ENCODE results near the gene CPSF2. TPM values are rescaled to one million over a fixed set of nuclear protein-coding genes. Genes with fewer than 3 reads are reported as not detected.

Gene CPSF2
- total and polyA plus RNA-seq, 10 of the 15 experiments (the other 5 are each of a cell fraction or from before 2014, with no cell fraction given) = 18.2 to 71.8 (median 47.0) TPM

DNA sequence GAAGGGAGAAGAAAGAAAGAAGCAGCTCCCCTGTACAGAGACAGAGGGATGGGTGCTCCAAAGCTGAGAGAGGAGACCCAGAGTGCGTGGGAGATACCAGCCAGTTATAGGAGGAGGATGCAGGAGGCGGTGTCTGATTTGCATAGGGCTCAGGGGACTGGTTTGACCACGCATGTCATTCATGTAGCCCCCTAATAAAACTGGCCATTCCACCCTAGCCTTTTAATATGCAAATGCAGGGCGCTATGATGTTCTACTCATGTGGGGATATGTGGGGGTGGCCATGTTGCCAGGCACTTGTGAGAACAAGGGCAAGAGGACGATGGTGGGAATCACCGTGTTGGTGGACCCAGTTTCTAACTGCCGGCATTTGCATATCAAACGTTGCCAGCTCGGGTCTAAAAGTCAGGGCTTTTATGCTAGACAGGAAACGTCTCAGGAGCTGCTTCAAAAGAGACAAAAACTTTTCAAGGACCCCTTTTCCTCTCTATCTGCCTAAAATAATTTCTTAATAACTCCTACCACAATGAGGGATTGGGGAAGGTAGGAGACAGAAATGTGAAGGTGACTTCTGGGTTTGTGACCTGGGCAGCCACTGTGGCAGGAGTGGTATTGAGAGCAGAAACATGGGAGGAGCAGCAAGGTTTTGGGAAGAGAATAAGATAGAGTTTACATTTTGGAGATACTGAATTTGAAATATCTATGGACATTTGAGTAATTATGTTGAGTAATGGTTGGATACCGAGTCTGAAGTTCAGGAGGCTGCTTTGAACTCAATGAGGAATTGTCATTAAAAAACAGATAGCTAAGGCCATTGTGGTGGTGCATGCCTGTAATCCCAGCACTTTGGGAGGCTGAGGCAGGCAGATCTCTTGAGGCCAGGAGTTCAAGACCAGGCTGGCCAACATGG lies 13.2 kb upstream of the CPSF2 start:
- Histone ChIP-seq H3K27ac (ENCODE audit: control insufficient read depth, insufficient read depth) (no peak overlapping the region), H3K79me2 (ENCODE audit: control insufficient read depth, insufficient read depth, low read length) (peaks cover 15% of the 10 kb centered on the region), H3K9ac (ENCODE audit: control insufficient read depth, insufficient read depth, low read length) (no peak overlapping the region), H3K4me1 (ENCODE audit: control insufficient read depth, insufficient read depth, low read length) (no peaks in the 10 kb centered on the region; the same call in 1 of the 2 replicates), H3K27me3 (replicated peaks in 1 of 2; ENCODE audit: control insufficient read depth in 2 of 2, insufficient read depth in 2 of 2, low read length in 1 of 2) (no peaks in the 10 kb centered on the region), H3K4me3 (no peak overlapping the region), H2AFZ (ENCODE audit: control insufficient read depth, low read depth, low read length) (peak overlapping the region; percentile 80), H3K9me3 (replicated peaks; ENCODE audit: control insufficient read depth, insufficient read depth, low read length) (no peaks in the 10 kb centered on the region), H3K36me3 (ENCODE audit: control insufficient read depth in 2 of 2, insufficient read depth in 2 of 2, low read length in 1 of 2) (no peaks in the 10 kb centered on the region), H4K20me1 (ENCODE audit: control insufficient read depth, insufficient read depth) (no peaks in the 10 kb centered on the region), H3K4me2 (ENCODE audit: control insufficient read depth, insufficient read depth) (peak overlapping the region; percentile 36)
- ChIA-PET POLR2A (interaction anchor here (4.7 kb wide), 1 partner anchor 13 kb away, joined by 45 read pairs; the partner anchor contains the start of genes CPSF2 and NDUFB1), SMC1A (ENCODE audit: uncharacterized antibody, unreplicated experiment) (interaction anchor here (0.9 to 1.7 kb wide), 3 partner anchors 9 to 12 kb away, joined by 3 to 7 read pairs (median 7); partner anchors contain the start of genes CPSF2 and NDUFB1), CTCF (interaction anchor here (0.6 to 4.9 kb wide), 5 partner anchors 8 to 63 kb away, joined by 3 to 143 read pairs (median 4); partner anchors contain the start of genes CPSF2 and NDUFB1), RAD21 (ENCODE audit: unreplicated experiment) (interaction anchor here (1.3 to 3.1 kb wide), 2 partner anchors 15 to 68 kb away, joined by 3 to 28 read pairs; partner anchors contain the start of genes CPSF2 and NDUFB1)
- FAIRE-seq (no peak), ATAC-seq (no peak; the same call in 2 of the 3 replicates), DNase-seq (ENCODE audit: low read depth, low spot score) (no peak)
- WGBS (ENCODE audit: insufficient coverage, insufficient replicate concordance, low lambda C conversion rate, missing lambda C conversion rate) = 10% methylated on average over 11 of the region's 11 CpGs
- BruUV-seq (replicated peaks) = no TSS peak
- intact Hi-C loops (cut with micrococcal nuclease; ENCODE audit: unreplicated experiment) = loop anchor here (5.0 kb wide), 1 partner anchor 66 kb away; the partner anchor contains the start of gene TRIP11
- in situ Hi-C loops (cut with MboI) = no loop called here
- TF ChIP-seq YY1 (IDR thresholded peaks at IDR 0.05; ENCODE audit: low read depth, low read length) (0 out of 2 replicates have a peak, but pooled peaks have one; percentile 45), SIN3A (IDR thresholded peaks at IDR 0.05; ENCODE audit: low read depth, low read length) (no peak), FOS (IDR thresholded peaks at IDR 0.05; ENCODE audit: borderline replicate concordance, extremely low read depth, insufficient read length) (no peak), POLR2AphosphoS5 (IDR thresholded peaks at IDR 0.05; ENCODE audit: low read length) (no peak), CBFB (IDR thresholded peaks at IDR 0.05; ENCODE audit: low read depth) (no peak), MXI1 (IDR thresholded peaks at IDR 0.05; ENCODE audit: low read depth, low read length) (no peak), CREB1 (IDR thresholded peaks at IDR 0.05; ENCODE audit: low read depth) (no peak), MEF2B (IDR thresholded peaks at IDR 0.05; ENCODE audit: partially characterized antibody, poor library complexity, severe bottlenecking) (peak; percentile 21), ASH2L (IDR thresholded peaks at IDR 0.05; ENCODE audit: borderline replicate concordance, low read depth) (no peak), RBBP5 (conservative IDR thresholded peaks at IDR 0.05) (no peak), SREBF1 (IDR thresholded peaks at IDR 0.05; ENCODE audit: low read length) (no peak), ZSCAN29 (IDR thresholded peaks at IDR 0.05) (no peak), MYB (IDR thresholded peaks at IDR 0.05; ENCODE audit: borderline replicate concordance, low read depth, low read length) (no peak), CBX5 (IDR thresholded peaks at IDR 0.05; ENCODE audit: low read depth) (no peak), NFYA (IDR thresholded peaks at IDR 0.05; ENCODE audit: borderline replicate concordance, low read depth, low read length) (no peak), HCFC1 (IDR thresholded peaks at IDR 0.05; ENCODE audit: low read length) (no peak), NR2C2 (IDR thresholded peaks at IDR 0.05; ENCODE audit: borderline replicate concordance, control insufficient read depth, insufficient read length, low read depth) (no peak), KAT2A (conservative IDR thresholded peaks at IDR 0.05; ENCODE audit: control insufficient read depth, low read depth, low read length) (no peak), POU2F2 (IDR thresholded peaks at IDR 0.05; ENCODE audit: borderline replicate concordance, low read depth, low read length) (peak; percentile 92)
- TF ChIP-seq, protein P1, sequence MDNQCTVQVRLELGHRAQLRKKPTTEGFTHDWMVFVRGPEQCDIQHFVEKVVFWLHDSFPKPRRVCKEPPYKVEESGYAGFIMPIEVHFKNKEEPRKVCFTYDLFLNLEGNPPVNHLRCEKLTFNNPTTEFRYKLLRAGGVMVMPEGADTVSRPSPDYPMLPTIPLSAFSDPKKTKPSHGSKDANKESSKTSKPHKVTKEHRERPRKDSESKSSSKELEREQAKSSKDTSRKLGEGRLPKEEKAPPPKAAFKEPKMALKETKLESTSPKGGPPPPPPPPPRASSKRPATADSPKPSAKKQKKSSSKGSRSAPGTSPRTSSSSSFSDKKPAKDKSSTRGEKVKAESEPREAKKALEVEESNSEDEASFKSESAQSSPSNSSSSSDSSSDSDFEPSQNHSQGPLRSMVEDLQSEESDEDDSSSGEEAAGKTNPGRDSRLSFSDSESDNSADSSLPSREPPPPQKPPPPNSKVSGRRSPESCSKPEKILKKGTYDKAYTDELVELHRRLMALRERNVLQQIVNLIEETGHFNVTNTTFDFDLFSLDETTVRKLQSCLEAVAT (IDR thresholded peaks at IDR 0.05) = peak; percentile 67; the same call in 1 of the 2 replicates
- TF ChIP-seq, protein P2, sequence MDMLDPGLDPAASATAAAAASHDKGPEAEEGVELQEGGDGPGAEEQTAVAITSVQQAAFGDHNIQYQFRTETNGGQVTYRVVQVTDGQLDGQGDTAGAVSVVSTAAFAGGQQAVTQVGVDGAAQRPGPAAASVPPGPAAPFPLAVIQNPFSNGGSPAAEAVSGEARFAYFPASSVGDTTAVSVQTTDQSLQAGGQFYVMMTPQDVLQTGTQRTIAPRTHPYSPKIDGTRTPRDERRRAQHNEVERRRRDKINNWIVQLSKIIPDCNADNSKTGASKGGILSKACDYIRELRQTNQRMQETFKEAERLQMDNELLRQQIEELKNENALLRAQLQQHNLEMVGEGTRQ (IDR thresholded peaks at IDR 0.05; ENCODE audit: borderline replicate concordance, low read depth, low read length) = no peak

Data from GM12878 (cell line).